GM18499 (cell line): ENCODE results near the gene ROR1.

Experiments used
- ATAC-seq: cut with Tn5 transposase; IDR thresholded peaks from one replicate; pipeline ENCODE4 v1.9.1; 2021; ENCODE audit warnings: moderate number of reproducible peaks; ENCODE audit not compliant: insufficient read depth, unreplicated experiment

ROR1 gene

DNA sequence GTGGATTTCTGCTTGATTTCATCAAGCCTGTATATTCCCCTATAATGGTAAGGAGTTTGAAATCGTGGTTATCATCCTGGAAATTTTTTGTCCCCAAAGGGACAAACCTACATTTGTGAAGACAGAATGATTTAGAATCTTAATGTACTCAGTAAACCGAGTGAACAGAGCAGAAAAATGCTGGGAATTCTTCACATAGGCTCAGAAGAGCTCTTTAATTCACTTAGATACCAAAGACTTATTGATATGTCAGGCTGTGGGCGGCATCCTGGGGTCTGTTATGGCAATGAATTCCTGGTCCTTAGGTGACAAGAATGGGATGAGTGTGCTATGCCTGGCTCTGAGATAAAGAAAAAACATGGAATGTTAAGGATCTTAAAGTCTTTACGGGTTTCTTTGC is 74.9 kb downstream of the ROR1 start:
- ATAC-seq, result no peak

DNA sequence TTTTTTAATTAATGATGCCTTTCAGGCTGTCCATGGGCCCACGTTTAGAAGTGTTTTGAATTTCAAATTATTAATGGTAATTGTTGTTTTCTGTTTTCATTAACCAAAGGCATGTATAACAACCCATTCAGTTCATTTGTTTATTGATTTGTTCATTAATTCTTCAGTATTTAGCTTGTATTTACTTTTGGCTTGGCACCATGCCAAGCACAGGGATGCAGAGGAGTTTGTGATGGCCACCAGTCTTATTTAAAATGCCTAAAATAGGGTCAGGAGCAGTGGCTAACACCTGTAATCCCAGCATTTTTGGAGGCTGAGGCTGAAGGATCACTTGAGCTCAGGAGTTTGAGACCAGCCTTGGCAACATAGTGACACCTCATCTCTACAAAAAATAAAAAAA is 75.3 kb downstream of the ROR1 start:
- no peak for ATAC-seq

DNA sequence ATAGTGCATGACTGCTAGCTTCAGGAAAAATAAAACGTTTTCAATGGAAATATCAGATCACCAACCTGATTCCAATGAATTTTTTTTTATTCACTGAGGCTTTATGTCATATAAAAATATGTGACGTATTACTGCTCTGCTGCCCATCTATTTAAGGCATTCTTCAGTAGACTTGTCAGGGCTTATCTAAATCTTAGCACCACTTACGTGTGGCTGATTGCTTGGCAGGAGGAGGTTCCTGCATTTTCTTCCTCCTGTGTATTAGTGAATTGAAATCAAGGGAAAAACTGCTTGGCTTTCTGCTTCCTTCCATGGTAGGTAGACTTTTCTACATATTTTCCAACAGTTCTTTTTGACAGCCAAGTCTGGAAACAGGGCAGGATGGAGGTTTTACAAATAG is 80.3 kb downstream of the ROR1 start:
- ATAC-seq, result no peak

DNA sequence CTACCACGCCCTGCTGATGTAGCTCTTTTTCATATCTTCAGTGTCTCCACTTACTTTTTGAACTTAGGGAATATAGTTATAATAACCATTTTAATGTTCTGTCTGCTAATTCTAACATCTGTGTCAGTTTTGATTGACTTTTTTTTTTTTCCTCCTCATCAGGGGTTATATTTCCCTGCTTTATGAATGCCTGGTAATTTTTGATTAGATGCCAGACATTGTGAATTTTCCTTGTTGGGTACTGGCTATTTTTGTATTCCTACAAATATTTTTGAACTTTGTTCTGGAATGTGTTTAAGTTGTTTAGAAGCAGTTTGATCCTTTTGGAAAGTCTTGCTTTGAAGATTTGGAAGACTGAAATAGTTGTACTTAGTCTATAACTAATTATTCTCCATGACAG is 82.1 kb downstream of the ROR1 start:
- no peak for ATAC-seq

DNA sequence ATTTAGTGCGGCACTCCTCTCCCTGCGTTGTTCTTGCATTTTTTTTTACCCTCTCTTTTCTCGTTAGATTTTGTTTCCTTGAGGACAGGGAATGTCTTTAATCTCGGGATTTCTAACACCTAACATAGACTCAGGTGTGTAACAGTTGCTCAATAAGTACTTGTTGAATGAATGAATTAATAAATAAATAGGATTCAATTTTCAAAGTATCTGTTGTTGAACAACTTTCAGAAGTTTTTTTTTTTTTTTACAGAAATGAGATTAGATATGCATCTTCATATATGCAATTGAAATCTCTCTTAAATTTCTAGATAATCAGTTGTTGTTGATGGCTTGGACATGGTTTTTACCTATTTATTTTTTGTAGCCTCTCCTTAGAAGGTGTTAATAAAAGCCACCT is 83.1 kb downstream of the ROR1 start:
- no peak for ATAC-seq

DNA sequence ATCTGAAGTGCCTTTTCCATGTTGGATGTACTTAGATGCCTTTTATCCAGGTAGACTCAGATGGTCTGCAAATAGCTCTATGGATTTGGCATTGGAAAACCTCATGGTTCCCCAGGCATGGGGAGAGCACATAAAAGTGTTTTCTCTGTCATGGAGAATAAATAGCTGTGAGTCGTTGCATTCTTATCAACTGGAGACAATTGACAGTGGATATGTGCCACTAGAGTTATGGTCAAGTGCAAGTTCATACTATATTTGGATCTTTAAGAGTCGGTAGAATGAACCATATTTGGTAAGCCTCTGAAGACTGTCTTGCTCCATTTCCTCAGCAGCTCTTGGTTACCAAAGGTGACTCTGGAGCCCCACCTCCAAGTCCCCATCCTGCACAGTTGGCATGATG is 83.7 kb downstream of the ROR1 start:
- ATAC-seq, result no peak

DNA sequence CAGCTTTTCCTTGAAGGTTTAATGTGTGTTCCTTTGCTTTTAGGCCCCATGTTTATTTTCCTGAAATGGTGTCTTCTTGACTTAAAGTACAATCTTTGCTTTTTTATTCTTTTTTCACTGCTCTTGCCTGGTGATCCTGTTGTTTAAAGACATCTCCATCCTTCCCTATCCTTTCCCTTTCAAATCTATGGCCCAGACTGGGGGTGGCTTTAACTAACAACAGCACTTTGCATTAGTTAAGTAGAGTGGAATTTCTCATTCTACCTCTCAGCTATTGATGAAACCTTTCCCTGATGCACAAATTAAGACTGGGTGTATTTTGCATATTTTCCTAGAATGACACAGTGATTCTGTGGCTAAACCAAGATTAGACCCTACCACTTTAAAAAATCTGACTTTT is 84.3 kb downstream of the ROR1 start:
- ATAC-seq, result no peak

DNA sequence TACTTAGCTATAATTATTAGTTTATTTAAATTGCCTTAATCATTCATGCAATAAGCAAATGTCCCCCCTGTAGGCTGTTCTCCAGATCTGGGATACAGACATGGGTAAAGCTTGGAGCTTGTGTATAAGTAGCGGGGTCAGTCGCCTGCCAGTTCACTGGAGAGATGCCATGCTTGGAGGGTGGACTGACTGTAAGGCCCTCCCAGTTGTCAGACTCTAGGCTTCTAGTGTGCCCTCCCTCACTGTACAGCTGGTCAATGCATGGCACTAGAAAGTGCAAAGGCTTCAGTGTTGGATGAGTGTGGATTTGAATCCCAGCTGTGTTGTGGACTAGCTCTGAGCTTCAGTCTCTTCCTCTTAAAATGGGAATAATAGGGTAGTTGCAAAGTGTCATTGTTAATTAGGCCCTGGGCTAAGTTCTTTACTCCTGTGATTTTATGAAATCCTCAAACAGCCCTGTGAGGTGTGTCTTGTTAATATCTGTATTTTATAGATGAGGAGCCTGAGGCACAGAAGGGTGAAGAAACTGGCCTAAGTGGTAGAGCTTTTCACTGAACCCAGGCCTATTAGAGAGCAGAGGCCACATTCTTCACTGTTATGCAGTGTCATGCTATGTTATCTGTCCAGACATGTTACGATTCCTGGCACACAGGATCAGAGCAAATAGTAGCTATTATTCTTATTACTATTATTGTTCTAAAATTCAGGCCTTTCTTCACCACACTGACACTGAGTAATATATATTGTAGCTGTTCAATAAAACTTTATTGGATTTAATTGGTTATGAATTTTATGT is 85.9 kb downstream of the ROR1 start:
- no peak for ATAC-seq

DNA sequence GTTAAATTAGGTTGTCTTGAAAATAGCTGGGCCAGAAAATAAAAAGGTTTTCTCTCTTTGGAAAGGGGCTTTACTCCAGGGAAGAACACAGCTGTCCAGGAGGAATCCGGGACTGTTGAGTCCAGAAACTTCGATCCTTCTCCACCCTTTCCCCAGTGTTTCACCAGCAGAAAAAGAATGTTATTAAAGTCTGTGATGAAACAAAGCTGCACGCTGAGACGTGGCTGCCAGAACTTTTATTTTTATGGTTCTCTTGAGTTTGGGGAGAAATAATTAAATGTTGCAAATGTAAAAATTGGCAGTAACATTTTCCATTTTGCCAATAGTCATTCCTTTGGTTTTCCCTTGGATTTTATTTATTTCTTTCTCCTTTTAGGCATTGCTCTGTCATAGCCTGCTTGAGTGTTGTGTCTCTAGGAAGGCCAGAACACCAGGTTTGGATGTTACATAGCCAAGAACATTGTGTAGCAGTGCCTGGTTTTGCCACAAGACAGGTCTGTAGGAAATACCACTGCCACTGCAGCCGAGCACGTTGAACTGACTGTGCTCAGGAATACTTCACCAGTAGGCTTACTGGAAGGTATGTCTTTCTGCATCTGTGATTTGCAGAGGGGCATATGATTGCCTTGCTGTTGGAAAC is 87.4 kb downstream of the ROR1 start:
- ATAC-seq, result no peak

DNA sequence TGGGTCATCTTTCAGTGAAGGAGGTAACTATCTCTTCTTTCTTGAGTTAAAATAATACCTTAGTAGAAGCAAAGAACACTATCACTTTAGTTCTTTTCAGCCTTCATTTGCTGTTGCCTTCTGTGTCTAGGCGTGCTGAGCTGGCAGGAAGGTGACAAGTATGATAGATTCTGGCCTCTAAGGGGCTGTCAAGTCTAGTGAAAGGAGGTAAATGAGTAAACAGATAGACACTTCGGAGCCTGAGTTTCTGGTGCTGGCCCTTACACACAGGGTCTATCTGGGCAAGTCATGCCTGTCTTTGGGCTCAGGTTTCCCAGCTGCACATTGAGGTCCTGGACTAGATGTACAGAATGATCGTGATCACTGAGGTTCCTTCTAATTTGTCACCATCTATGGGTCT is 89.3 kb downstream of the ROR1 start:
- no peak for ATAC-seq

DNA sequence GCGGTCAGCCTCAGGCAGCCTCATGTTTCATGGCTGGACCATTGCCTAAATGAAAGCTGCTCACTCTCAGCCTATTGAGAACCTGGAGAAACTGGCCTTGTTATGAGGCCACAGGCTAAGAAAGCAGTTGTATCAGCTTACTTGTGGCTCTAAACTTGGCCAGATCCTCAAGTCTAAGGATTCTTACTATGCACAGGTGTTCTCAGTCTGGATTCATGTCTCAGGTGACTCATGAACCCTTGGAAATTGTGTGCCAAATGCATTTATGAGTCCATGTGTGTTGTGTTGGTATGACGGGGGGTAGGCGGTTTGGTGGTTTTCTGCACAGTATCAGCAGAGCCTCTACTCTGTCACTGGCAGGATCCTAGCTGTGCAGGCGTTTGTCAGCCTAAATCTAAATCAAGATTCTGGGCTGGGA is 90.4 kb downstream of the ROR1 start:
- ATAC-seq, result no peak

DNA sequence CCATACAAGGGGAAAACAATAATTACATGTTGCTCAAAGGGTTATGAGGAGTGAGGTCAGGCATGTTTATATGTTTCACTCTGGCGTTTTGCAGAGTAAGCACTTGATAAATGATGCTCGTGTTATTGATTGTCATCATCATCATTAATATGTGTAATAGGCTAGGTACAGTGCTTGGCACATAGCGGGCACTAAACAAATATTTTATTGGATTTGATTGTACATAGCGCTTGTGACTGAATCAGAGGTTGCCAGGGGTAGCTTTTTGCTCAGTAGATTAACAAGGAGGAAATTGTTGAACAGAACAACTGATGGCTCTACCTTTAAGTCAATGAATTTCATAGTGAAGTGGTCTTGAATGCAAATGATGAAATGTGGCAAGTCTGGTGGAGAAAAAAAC is 91.7 kb downstream of the ROR1 start:
- ATAC-seq, result no peak

DNA sequence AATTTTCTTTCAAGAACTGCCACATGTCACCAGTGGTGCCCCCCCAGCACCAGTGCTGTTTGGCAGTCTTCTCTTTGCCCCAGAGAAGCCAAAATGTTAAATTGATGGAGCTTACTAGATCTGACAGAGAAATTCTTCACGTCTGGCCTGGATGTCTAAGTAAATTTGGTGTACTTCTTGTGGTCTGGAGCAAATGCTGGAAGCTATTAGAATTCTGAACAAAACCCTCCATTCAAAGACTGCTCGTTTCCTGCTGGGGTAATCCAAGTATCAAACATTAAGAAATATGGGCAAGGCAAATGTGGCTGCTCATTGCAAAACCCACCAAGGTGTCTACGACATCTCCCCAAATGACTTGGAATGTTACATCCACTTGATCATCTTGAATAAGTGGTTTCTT is 92.3 kb downstream of the ROR1 start:
- ATAC-seq, result no peak

DNA sequence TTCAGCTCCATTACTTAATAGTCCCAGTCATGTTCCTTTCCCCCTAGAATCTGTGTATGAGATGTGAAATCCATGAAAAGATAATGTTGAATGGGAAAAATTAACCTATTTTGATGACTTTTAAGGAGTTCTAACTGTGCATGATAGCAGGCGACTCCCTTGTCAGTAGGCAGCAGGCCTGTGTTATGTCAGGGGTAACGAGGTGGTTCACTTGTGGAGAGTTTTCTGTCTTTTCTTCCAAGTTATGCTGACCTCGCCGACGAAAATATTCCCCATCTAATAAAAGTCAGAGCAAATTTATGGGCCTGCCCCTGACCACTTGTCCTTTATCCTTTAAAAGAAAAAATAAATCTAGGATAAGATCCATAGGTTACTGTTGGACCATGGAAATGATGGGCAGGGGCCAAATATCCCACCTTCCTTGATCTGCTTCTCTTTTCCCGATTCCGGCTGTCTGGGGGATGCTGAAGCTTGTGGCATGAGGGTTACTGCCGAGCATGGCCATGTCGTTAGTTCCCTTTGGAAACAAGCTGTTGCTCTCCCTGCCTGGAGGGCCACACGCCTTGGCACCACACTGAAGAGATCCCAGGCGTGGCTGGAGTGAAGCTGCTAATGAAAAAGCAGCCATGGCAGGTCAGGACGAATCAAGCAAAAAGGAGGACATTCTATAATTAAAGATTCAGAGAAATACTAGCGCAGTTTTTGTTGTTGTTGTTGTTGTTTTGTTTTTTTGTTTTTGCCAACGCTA is 93.8 kb downstream of the ROR1 start:
- ATAC-seq, result no peak

DNA sequence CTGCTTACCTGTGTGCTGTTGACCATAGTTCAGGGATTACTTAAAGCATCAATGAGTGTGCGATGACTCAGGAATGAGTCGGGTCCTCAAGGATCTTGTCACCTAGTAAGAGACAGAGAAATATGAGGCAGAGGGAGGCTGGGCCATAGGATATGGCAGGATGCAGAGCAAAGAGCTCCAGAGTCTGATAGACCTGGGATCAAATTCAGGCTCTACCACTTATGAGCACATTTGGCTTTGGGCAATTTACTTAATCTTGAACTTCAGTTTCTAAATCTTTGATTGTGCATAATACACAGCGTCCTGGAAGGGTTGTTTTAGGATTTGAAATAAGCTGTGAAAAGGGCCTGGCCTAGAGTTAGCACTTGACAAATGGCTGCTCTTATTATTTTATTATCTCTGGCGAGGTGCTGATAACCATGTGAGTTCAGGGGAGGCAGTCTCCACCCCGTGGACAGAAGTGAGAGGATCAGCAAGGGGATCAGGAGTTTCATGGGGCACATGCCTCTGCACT is 94.5 kb downstream of the ROR1 start:
- no peak for ATAC-seq

DNA sequence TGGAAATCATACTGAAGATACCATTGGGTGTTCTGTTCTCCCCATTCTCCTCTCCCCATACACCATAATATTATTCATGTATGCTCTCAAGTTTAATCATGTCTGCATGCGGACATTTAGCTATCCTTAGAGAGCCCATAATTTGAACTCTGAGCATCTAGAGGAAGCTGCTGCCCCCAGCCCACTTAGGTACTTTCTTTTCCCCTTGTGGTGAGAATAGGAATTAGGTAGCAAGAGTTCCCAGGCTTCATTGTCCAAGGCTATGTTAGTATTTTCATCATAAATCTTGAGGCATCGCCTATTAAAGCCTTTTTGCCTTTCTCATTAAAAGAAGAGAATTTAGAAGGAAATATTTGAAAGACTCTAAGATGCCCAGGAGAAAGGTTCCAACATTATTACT is 96.3 kb downstream of the ROR1 start:
- no peak for ATAC-seq

DNA sequence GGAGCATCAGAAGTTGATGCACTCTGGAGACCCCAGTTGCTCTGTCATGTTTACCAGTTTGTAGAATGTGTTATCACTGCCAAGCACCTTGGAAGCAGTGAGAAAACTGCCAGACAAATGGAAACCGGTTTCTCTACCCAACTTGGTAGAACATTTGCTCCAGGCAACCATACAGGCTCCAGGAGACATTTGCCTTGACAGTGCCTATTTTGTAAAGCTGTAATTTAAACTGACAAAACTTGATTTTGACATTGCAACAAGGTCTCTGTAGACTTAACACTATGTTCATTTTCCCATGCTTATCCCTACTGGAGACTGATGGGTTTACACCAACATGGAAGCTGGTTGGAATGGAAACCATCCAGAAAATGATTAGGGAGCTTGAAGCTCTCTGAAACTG is 97.6 kb downstream of the ROR1 start:
- ATAC-seq, result no peak

DNA sequence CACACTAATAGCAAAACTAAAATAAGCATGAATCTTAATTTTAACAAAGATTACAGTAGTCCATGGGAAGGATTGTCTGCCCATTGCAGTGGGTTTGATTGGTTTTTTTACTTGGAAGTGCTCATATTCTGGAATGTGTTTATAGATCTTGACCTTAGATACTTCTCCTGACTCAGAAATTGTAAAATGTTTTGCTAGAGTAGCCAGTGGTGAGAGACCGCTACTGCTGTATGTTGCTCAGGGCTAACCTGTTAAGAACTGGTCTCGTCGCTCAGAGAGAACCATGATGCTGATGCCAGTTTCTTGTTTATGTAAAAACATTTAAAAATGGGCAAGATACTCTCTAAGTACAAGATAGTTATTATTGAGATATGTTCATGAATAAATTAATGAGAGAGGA is 99.9 kb downstream of the ROR1 start:
- ATAC-seq, result no peak

DNA sequence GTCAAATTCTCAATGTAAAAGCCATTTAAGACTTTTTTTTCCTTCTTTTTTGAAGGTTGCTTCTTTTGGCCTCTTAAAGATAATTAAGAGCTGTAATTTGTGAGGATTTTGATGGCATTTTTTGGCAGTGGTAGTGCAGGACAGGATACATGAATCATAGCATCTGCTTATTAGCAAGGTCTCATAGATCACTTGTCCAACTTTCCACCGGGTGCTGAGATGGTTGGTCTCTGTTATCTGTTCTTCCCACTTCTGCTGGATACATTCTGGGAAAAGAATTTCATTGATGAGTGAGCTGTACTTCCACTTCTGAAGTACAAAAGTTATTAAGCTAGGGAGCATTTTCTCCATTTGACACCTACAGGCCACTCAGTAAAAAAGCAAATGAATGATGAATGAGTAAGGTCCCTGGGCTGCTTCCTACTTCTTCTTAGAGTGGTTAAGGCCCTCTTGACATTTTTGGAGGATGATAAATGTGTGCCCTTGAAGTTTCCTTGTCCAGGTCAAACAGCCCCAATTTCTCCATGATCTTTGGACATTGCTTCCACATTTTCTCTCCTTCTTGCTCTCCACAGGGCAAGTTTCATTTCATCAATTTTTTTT is 100.6 kb downstream of the ROR1 start:
- no peak for ATAC-seq

DNA sequence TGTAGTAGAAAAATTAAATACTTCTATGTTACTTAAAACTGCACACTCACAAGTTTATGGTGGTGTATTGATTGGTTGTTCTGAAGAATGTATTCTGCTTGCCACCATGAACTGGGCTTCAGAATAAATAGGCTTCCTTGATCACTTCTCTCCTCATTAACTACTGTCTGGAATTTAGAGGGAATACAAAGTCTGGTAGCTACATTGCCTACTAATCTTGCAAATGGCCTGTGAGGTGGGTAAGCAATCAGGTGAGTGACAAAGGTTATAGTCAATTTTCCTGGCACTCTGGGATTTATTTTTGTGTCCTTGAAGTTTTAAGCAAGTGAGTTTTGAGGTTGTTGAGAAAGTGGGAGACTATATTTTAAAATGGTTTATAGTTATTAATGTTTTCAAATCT is 101.8 kb downstream of the ROR1 start:
- no peak for ATAC-seq
